Right ventricle myocardium superior (tissue), 1 donor: ENCODE results near the gene GMCL1. TPM values are rescaled to one million over a fixed set of nuclear protein-coding genes. Genes with fewer than 3 reads are reported as not detected.
A peak's percentile ranks its signal among the peaks of the same experiment; 100 is the strongest.
"Not testable (repeated sequence)": the region's sequence is repeated elsewhere in the genome, so short reads cannot be mapped to it uniquely, and the experiment has no call there.

Experiments used
- ATAC-seq: fragments of 200-7000 bp; cut with Tn5 transposase; one replicate; pipeline ENCODE4 v1.9.1; 2020; ENCODE audit warnings: mild to moderate bottlenecking; ENCODE audit not compliant: poor library complexity
- DNase-seq: peaks from one replicate; pipeline ENCODE4 v3.0.0-alpha.2; 2020
- intact Hi-C: fragments of 100-400 bp; cut with DNase I; formaldehyde crosslinking; loops from one replicate; pipeline ENCODE4 v1.11.2; 2022
- total RNA-seq: library from RNA; stranded (reverse); fragmentation: NEBNext Ultra II Directional; extraction: Animal tissue kit (Norgen Biotek cat#: 25700); gene quantifications from one replicate; pipeline ENCODE4 v1.2.1, GENCODE V29; 2021
- donor health status: DM: no; HTN: yes; CAD: no; lungs with severe emphysema.

GMCL1 gene
- total RNA-seq, 1 donor from 2014 or later, result 4.1 TPM

GRCh38 chr2:69836316-69836715, 6.9 kb downstream of the GMCL1 start:
- DNase-seq (no peak), ATAC-seq (no peak)
- intact Hi-C loops, result no loop called here

- DNase-seq (no peak), ATAC-seq (no peak)
- intact Hi-C loops, result no loop called here
Observed at GRCh38 chr2:69837533-69837932, 8.1 kb downstream of the GMCL1 start.

- ATAC-seq (no peak), DNase-seq (no peak)
- intact Hi-C loops, result no loop called here
Observed at GRCh38 chr2:69843993-69844392, 14.5 kb downstream of the GMCL1 start.

- intact Hi-C loops, result no loop called here
- ATAC-seq, result no peak
- no peak for DNase-seq
Observed at GRCh38 chr2:69844560-69844959, 15.1 kb downstream of the GMCL1 start.

- ATAC-seq (no peak), DNase-seq (no peak)
- intact Hi-C loops, result no loop called here
Observed at GRCh38 chr2:69846182-69847067, 17.0 kb downstream of the GMCL1 start.

- intact Hi-C loops, result no loop called here
- no peak for ATAC-seq
- no peak for DNase-seq
Observed at GRCh38 chr2:69847068-69847828, 17.8 kb downstream of the GMCL1 start.

- no peak for DNase-seq
- intact Hi-C loops, result no loop called here
- ATAC-seq, result no peak
Observed at GRCh38 chr2:69848186-69848790, 18.8 kb downstream of the GMCL1 start.

GRCh38 chr2:69858261-69858660, 28.8 kb downstream of the GMCL1 start:
- ATAC-seq, result no peak
- DNase-seq, result no peak
- intact Hi-C loops, result no loop called here

- DNase-seq, result no peak
- no peak for ATAC-seq
- intact Hi-C loops, result no loop called here
Observed at GRCh38 chr2:69863298-69863697, 33.8 kb downstream of the GMCL1 start.

GRCh38 chr2:69888451-69888850, 59.0 kb downstream of the GMCL1 start:
- DNase-seq, result no peak
- no peak for ATAC-seq
- intact Hi-C loops, result no loop called here

- no peak for DNase-seq
- intact Hi-C loops, result no loop called here
- ATAC-seq, result no peak
Observed at GRCh38 chr2:69889302-69889701, 59.8 kb downstream of the GMCL1 start.

- DNase-seq, result no peak
- intact Hi-C loops, result no loop called here
- no peak for ATAC-seq
Observed at GRCh38 chr2:69890881-69891280, 61.4 kb downstream of the GMCL1 start.

GRCh38 chr2:69892838-69893424, 63.5 kb downstream of the GMCL1 start:
- intact Hi-C loops, ATAC-seq, DNase-seq: not testable (repeated sequence)

- peak; percentile 95 for ATAC-seq
Observed at GRCh38 chr2:69893684-69894551, 64.5 kb downstream of the GMCL1 start, which contains the start of gene SNRNP27. TSS of gene SNRNP27 (plus strand) at chr2:69893956. CDS start at chr2:69893985, 29 bp downstream.

GRCh38 chr2:69894737-69895136, 65.3 kb downstream of the GMCL1 start:
- DNase-seq, ATAC-seq, intact Hi-C loops: not testable (repeated sequence)

More at GRCh38 chr2:69893684-69894551, 64.5 kb downstream of the GMCL1 start, which contains the start of gene SNRNP27:
- DNase-seq, result peak; percentile 83
- intact Hi-C loops, result no loop called here

- intact Hi-C loops, result no loop called here
- peak; percentile 41 for ATAC-seq
Observed at GRCh38 chr2:69902213-69902922, 72.9 kb downstream of the GMCL1 start.

GRCh38 chr2:69907216-69907615, 77.8 kb downstream of the GMCL1 start:
- DNase-seq, result no peak
- intact Hi-C loops, result no loop called here
- no peak for ATAC-seq

More at GRCh38 chr2:69902213-69902922, 72.9 kb downstream of the GMCL1 start:
- peak; percentile 63 for DNase-seq
